Glutamatergic neuron (in vitro differentiated cells): ENCODE measurements around the gene SYNDIG1. TPM values are rescaled to one million over a fixed set of nuclear protein-coding genes. Genes with fewer than 3 reads are reported as not detected.

Source experiments
- DNase-seq: peaks from one replicate; pipeline ENCODE4 v3.0.0; 2022
- H3K27ac Mint-ChIP-seq: one replicate; pipeline ENCODE4 v1.8.0; 2020; ENCODE audit warnings: mild to moderate bottlenecking, mixed read lengths, inconsistent platforms; ENCODE audit not compliant: unreplicated experiment
- H3K27me3 Mint-ChIP-seq: one replicate; pipeline ENCODE4 v1.8.0; 2020; ENCODE audit warnings: mild to moderate bottlenecking, moderate library complexity, mixed read lengths, inconsistent platforms; ENCODE audit not compliant: unreplicated experiment
- H3K36me3 Mint-ChIP-seq: one replicate; pipeline ENCODE4 v1.8.0; 2020; ENCODE audit warnings: mild to moderate bottlenecking, mixed read lengths, inconsistent platforms; ENCODE audit not compliant: unreplicated experiment
- H3K4me1 Mint-ChIP-seq: one replicate; pipeline ENCODE4 v1.8.0; 2020; ENCODE audit warnings: mild to moderate bottlenecking, low read depth, mixed read lengths, inconsistent platforms; ENCODE audit not compliant: unreplicated experiment
- H3K4me3 Mint-ChIP-seq: one replicate; pipeline ENCODE4 v1.8.0; 2020; ENCODE audit warnings: mild to moderate bottlenecking, mixed read lengths, inconsistent platforms; ENCODE audit not compliant: unreplicated experiment
- H3K9me3 Mint-ChIP-seq: one replicate; pipeline ENCODE4 v1.8.0; 2020; ENCODE audit warnings: mild to moderate bottlenecking, moderate library complexity, mixed read lengths, inconsistent platforms; ENCODE audit not compliant: unreplicated experiment
- total RNA-seq: library from RNA; stranded (reverse); fragmentation: NEBNext Ultra II Directional; extraction: Animal tissue kit (Norgen Biotek cat#: 25700); gene quantifications from one replicate; pipeline ENCODE4 v1.2.1, GENCODE V29; 2021; ENCODE audit not compliant: unreplicated experiment
- TF ChIP-seq, protein P1 (sequence below): fragments of 200-600 bp; sonication (generic); IDR thresholded peaks from one replicate; pipeline ENCODE4 v1.5.0; 2021; ENCODE audit not compliant: partially characterized antibody, unreplicated experiment

Gene SYNDIG1
- total RNA-seq, 1 donor from 2014 or later = 10.4 TPM

DNA sequence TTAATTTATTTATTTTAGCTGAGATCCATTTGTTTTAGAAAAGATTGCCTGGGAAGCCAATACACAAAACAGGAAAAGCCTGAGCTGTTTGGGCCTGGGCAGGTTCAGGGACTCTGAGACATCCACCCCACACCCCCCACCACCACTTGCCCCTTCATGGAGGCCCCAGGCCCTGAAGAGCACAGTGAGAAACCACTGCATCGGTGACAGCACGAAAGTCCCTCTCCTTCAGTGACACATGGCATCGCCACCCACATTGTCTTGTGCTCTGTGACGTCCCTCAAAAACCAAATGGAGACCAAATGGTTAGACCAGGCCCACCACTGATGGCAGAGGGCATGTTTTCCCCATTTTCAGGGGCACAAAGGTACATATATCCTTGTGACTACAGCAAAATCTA lies 106.4 kb downstream of the SYNDIG1 start:
- TF ChIP-seq, protein P1, sequence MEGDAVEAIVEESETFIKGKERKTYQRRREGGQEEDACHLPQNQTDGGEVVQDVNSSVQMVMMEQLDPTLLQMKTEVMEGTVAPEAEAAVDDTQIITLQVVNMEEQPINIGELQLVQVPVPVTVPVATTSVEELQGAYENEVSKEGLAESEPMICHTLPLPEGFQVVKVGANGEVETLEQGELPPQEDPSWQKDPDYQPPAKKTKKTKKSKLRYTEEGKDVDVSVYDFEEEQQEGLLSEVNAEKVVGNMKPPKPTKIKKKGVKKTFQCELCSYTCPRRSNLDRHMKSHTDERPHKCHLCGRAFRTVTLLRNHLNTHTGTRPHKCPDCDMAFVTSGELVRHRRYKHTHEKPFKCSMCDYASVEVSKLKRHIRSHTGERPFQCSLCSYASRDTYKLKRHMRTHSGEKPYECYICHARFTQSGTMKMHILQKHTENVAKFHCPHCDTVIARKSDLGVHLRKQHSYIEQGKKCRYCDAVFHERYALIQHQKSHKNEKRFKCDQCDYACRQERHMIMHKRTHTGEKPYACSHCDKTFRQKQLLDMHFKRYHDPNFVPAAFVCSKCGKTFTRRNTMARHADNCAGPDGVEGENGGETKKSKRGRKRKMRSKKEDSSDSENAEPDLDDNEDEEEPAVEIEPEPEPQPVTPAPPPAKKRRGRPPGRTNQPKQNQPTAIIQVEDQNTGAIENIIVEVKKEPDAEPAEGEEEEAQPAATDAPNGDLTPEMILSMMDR = no peak
- Mint-ChIP-seq H3K4me3 (no peak overlapping the region), H3K9me3 (no peaks in the 10 kb centered on the region), H3K4me1 (peaks cover 11% of the 10 kb centered on the region), H3K36me3 (peaks cover 4% of the 10 kb centered on the region), H3K27ac (no peak overlapping the region), H3K27me3 (no peaks in the 10 kb centered on the region)
- no peak for DNase-seq

DNA sequence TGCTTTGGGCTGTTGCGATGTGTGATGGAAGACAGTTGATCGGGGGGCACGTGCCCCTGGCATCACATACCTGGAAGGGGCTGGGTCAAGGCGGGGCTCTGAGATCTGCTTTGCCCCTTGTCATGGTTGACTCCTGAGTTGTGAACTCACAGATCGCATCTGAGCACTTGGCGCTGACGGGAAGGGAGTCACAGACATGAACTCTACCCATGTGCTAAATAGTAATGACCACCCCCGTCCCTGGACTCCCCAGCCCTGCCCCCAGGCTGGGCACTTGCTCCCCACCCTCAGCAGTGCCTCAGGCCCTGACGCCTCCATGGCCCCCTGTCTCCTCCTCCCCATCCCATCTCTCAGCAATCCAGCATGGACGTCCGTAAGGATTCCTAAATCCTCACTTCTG lies 107.0 kb downstream of the SYNDIG1 start:
- no peaks in the 10 kb centered on the region for H3K9me3 Mint-ChIP-seq
- no peak for DNase-seq
- no peak overlapping the region for H3K27ac Mint-ChIP-seq
- TF ChIP-seq, protein P1 = no peak
- no peaks in the 10 kb centered on the region for H3K27me3 Mint-ChIP-seq
- peaks cover 11% of the 10 kb centered on the region for H3K4me1 Mint-ChIP-seq
- peaks cover 4% of the 10 kb centered on the region for H3K36me3 Mint-ChIP-seq
- no peak overlapping the region for H3K4me3 Mint-ChIP-seq

DNA sequence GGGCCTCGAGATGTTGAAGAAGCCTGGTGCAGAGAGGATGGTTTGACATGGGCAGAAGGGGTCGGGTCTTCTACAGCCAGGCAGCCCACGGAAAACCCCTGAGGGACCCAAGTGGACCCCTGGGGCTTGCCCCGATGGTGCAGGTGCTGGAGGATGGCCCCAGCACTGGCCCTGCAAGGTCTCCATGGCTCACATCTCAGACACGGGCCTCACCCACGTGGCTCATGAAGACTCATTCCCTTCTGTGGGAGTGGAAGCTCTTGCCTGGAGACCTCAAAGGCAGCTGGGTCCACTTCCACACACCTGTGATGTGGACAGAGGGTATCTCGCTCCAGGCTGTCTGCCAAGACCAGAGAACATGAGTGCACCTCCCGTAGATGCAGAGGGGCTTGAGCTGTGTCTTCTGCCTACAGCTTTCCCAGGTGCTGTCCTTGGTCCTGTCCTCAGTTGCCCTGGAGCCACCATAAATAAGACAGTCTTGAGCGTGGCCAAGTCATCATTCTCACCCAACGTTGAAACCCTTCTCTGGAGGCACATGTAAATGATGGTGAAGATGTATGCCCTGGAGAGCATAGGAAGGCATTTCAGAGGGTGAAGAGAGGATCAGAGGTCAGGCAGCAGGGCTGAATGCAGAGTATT lies 108.0 kb downstream of the SYNDIG1 start:
- H3K36me3 Mint-ChIP-seq = peaks cover 4% of the 10 kb centered on the region

DNA sequence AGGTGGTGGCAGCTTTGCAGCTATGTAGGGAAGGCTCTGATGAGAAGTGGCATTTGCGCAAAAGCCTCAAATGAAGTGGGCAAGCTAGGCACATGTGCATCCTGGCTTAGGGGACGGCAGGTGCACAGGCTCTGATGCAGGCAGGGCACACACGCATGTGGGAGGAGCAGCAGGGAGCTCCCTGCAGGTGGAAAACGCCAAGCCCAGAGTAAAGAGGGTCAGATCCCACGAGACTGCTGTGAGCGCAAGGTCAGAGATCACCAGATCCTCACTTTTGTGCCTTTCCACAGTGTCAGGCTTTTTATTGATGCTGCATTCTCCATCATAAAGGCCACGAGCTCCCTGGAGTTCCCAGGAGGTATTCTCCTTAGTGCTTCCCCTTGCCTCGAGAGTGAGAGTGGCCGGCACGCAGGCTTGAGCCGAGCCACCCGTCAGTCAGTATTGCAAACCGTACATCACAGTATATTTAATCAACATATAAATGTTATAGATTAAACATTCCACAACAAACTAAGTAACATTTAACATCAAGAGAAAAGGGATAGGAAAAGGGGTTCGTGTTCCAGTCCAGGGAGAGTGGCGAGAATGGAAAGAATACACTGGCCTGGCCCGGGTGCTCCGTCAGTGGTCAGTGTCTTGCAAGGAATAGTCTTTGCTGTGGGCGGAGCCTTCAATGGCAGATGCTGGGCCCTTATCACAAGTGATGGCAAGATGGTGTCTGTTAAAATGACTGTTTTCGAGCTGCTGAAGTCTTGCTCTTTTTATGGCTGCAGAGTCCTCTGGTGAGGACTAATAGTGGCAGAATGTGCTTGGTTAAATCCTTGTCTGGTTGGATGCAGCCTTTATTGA lies 109.4 kb downstream of the SYNDIG1 start:
- H3K27me3 Mint-ChIP-seq = no peaks in the 10 kb centered on the region
- no peaks in the 10 kb centered on the region for H3K9me3 Mint-ChIP-seq
- no peaks in the 10 kb centered on the region for H3K36me3 Mint-ChIP-seq
- H3K4me3 Mint-ChIP-seq = peak overlapping the region; percentile 14
- TF ChIP-seq, protein P1 = no peak
- peak; percentile 53 for DNase-seq
- peaks cover 11% of the 10 kb centered on the region for H3K4me1 Mint-ChIP-seq
- H3K27ac Mint-ChIP-seq = peak overlapping the region; percentile 19

More for the DNA sequence above, 108.0 kb downstream of the SYNDIG1 start:
- TF ChIP-seq, protein P1 = no peak
- DNase-seq = no peak
- Mint-ChIP-seq H3K27me3 (no peaks in the 10 kb centered on the region), H3K4me1 (peaks cover 11% of the 10 kb centered on the region), H3K4me3 (no peak overlapping the region), H3K9me3 (no peaks in the 10 kb centered on the region), H3K27ac (no peak overlapping the region)

DNA sequence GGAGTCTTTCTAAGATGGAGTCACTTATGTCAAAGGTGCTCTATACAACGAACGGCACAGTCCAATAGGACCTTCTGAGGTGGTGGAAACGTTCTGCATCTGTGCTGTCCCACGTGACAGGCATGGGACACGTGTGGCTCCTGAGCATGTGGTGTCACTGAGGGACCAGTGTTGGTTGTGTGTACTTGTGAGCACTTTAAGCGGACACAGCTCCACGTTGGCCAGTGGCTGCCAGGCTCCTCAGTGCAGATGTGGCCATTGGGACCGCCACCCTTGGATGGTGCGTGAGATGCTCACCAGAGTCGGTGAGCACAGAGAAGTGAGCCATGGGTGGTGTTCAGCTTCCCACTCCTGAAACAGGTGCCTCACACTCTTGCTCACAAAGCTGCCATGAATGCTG lies 110.0 kb downstream of the SYNDIG1 start:
- Mint-ChIP-seq H3K4me3 (no peak overlapping the region), H3K27me3 (no peaks in the 10 kb centered on the region), H3K4me1 (peaks cover 15% of the 10 kb centered on the region), H3K36me3 (no peaks in the 10 kb centered on the region), H3K27ac (peak overlapping the region; percentile 19), H3K9me3 (no peaks in the 10 kb centered on the region)
- TF ChIP-seq, protein P1 = no peak
- DNase-seq = no peak
